Measurements from ENCODE around the gene TNIK. TPM values are rescaled to one million over a fixed set of nuclear protein-coding genes. Genes with fewer than 3 reads are reported as not detected.

The TNIK gene
- total and polyA plus RNA-seq, 2 experiments from 2014 or later = 7.4 to 13.8 TPM

DNA sequence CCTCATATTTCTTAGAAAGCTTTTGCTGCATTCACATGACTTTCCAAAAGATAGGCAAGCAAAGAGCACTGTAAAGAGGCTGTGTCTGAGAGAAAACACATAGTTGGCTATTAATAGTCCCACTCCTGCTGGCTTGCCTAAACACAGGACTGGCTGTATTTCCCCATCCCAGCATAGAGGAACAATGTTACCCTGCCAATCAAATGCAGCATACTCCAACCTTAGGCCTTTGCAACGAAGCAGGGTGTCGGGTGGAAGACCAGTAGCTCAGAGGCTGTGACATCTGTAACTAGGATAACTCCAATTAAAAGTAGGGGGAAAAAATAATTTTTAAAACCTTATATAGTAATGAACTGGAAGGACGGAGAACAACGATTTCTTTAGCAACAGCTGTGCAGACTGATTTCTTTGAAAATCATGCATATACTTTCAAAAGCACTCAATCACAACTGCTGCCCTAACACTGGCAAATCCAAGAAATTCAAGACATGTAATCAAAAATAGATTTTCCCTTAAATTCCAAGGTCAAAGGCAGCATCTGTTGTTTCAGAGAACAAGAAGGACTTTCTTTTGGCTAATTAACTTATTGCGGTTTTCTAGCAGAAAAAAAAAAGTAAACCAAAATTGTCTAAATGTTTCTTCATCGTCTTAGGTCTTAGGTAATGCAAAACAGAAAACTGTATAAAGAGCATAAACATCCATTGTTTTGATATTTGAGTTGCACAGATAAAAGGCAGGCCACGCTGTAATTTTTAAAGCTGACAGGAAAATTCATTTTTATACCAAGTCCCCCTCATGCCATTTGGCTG, 139.3 kb downstream of the TNIK start:
- DNase-seq (ENCODE audit: low spot score) = no peak

GRCh38 chr3:171317171-171317570, 143.0 kb downstream of the TNIK start:
- Histone ChIP-seq H2AFZ (no peak overlapping the region), H3K79me2 (peaks cover 15% of the 10 kb centered on the region), H3K4me3 (no peak overlapping the region), H3K27me3 (no peaks in the 10 kb centered on the region), H3K9me2 (replicated peaks; ENCODE audit: insufficient read depth) (no peaks in the 10 kb centered on the region), H3K4me1 (ENCODE audit: insufficient read depth) (no peaks in the 10 kb centered on the region), H3K27ac (no peak overlapping the region), H3K4me2 (no peak overlapping the region), H4K20me1 (ENCODE audit: insufficient read depth, poor library complexity, severe bottlenecking) (no peaks in the 10 kb centered on the region), H3K36me3 (replicated peaks; ENCODE audit: insufficient read depth, low read depth) (no peaks in the 10 kb centered on the region), H3K9me3 (ENCODE audit: low read depth) (no peaks in the 10 kb centered on the region)
- WGBS (ENCODE audit: low lambda C conversion rate, missing lambda C conversion rate) = 93% methylated on average over 2 of the region's 2 CpGs
- no peak for TF ChIP-seq EZH2 (IDR thresholded peaks at IDR 0.05; ENCODE audit: borderline replicate concordance)
- no peak for TF ChIP-seq EZH2phosphoT487 (IDR thresholded peaks at IDR 0.05; ENCODE audit: low read depth, severe bottlenecking, unreplicated experiment)
- TF ChIP-seq CTCF (IDR thresholded peaks at IDR 0.05; ENCODE audit: poor library complexity) = no peak
- no peak for DNase-seq (ENCODE audit: low spot score)

More for the DNA sequence above, 139.3 kb downstream of the TNIK start:
- H3K4me2 ChIP-seq = no peak overlapping the region
- peaks cover 6% of the 10 kb centered on the region for H3K79me2 ChIP-seq
- H3K4me3 ChIP-seq = no peak overlapping the region
- H3K27ac ChIP-seq = no peak overlapping the region
- WGBS (ENCODE audit: low lambda C conversion rate, missing lambda C conversion rate) = 75% methylated on average over 7 of the region's 7 CpGs
- H2AFZ ChIP-seq = no peak overlapping the region
- no peaks in the 10 kb centered on the region for H4K20me1 ChIP-seq (ENCODE audit: insufficient read depth, poor library complexity, severe bottlenecking)
- H3K9me3 ChIP-seq (ENCODE audit: low read depth) = no peaks in the 10 kb centered on the region
- H3K4me1 ChIP-seq (ENCODE audit: insufficient read depth) = no peaks in the 10 kb centered on the region
- no peaks in the 10 kb centered on the region for H3K9me2 ChIP-seq (replicated peaks; ENCODE audit: insufficient read depth)
- no peaks in the 10 kb centered on the region for H3K27me3 ChIP-seq
- H3K36me3 ChIP-seq (replicated peaks; ENCODE audit: insufficient read depth, low read depth) = no peaks in the 10 kb centered on the region
- no peak for TF ChIP-seq EZH2phosphoT487 (IDR thresholded peaks at IDR 0.05; ENCODE audit: low read depth, severe bottlenecking, unreplicated experiment)
- no peak for TF ChIP-seq CTCF (IDR thresholded peaks at IDR 0.05; ENCODE audit: poor library complexity)
- no peak for TF ChIP-seq EZH2 (IDR thresholded peaks at IDR 0.05; ENCODE audit: borderline replicate concordance)

DNA sequence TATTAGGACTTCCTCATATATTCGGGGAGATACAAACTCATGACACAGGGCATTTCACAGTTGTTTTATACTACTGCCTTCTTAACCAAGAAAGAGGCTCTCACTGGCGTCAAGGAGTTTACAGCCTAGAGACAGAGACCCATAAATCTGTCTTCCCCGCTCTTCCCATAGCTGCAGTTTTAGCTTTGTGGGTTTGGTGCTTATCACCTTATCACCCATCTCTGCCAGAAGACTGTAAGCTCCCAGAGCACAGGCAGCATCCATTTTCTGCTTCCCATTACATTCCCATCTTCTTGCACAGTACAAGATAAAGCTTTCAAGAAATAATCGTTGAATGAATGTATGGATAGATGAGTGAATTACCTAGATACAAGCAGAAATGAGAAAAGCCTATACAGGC, 144.3 kb downstream of the TNIK start:
- H3K4me2 ChIP-seq = no peak overlapping the region
- no peaks in the 10 kb centered on the region for H3K4me1 ChIP-seq (ENCODE audit: insufficient read depth)
- no peak overlapping the region for H3K4me3 ChIP-seq
- no peak overlapping the region for H2AFZ ChIP-seq
- WGBS (ENCODE audit: low lambda C conversion rate, missing lambda C conversion rate) = 70% methylated on average over 4 of the region's 4 CpGs
- H3K9me3 ChIP-seq (ENCODE audit: low read depth) = no peaks in the 10 kb centered on the region
- peaks cover 14% of the 10 kb centered on the region for H3K79me2 ChIP-seq
- no peaks in the 10 kb centered on the region for H3K9me2 ChIP-seq (replicated peaks; ENCODE audit: insufficient read depth)
- H3K36me3 ChIP-seq (replicated peaks; ENCODE audit: insufficient read depth, low read depth) = no peaks in the 10 kb centered on the region
- no peak overlapping the region for H3K27ac ChIP-seq
- no peak for DNase-seq (ENCODE audit: low spot score)
- H3K27me3 ChIP-seq = no peaks in the 10 kb centered on the region
- TF ChIP-seq EZH2 (IDR thresholded peaks at IDR 0.05; ENCODE audit: borderline replicate concordance) (no peak), CTCF (IDR thresholded peaks at IDR 0.05; ENCODE audit: poor library complexity) (no peak), EZH2phosphoT487 (IDR thresholded peaks at IDR 0.05; ENCODE audit: low read depth, severe bottlenecking, unreplicated experiment) (no peak)
- H4K20me1 ChIP-seq (ENCODE audit: insufficient read depth, poor library complexity, severe bottlenecking) = no peaks in the 10 kb centered on the region

Measured in hepatocyte (in vitro differentiated cells).